Umbilical cord (tissue), 2 donors: ENCODE results near the gene ARMC6. TPM values are rescaled to one million over a fixed set of nuclear protein-coding genes. Genes with fewer than 3 reads are reported as not detected.
"Not testable (repeated sequence)": the region's sequence is repeated elsewhere in the genome, so short reads cannot be mapped to it uniquely, and the experiment has no call there.

Experiments used
- DNase-seq: peaks from one replicate; pipeline ENCODE4 v3.0.0-alpha.2; 2015; ENCODE audit warnings: low spot score
- total RNA-seq: library from RNA; depleted of rRNA; stranded (reverse); fragments of >200 nt; gene quantifications from one replicate; pipeline ENCODE4 v1.2.3, GENCODE V29; 2014; ENCODE audit warnings: low replicate concordance; ENCODE audit not compliant: insufficient read depth

ARMC6 gene
- total RNA-seq, 1 donor from 2014 or later = 19.3 TPM

DNA sequence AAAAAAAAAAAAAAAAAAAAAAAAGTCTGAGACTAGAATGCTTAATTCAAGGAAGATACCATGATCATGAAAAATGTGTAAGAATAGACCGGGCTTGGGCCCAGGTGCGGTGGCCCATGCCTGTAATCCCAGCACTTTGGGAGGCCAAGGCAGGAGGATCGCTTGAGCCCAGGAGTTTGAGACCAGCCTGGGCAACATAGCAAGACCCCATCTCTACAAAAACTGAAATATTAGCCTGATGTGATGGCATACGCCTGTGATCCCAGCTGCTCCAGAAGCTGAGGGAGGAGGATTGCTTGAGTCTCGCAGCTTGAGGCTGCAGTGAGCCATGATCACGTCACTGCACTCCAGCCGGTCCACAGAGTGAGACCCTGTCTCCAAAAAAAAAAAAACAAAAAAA, 73.5 kb downstream of the ARMC6 start:
- DNase-seq = not testable (repeated sequence)

DNA sequence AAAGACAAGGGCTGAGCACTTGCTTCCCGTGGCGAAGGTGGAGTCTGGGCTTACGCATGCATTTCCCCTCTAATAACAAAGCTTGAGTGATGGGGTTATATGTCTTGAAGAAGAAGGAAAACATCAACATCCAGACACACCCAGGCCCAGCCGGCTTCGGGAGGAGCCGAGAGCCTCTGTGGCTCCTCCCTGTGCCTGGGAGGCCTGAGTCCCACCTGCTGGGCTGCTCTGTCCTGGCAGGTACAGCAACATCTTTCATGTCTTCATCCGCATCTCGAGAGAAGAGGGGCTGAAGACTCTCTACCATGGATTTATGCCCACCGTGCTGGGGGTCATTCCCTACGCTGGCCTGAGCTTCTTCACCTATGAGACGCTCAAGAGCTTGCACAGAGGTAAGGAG, 74.3 kb downstream of the ARMC6 start:
- no peak for DNase-seq

Other genes with a start within 250 kb of the ARMC6 start
- gene COMP, start 242.3 kb upstream of the ARMC6 start, total RNA-seq = 162 TPM
- 47.7 TPM for gene UPF1, start 201.6 kb upstream of the ARMC6 start, total RNA-seq
- not detected for gene CERS1, start 137.4 kb upstream of the ARMC6 start, total RNA-seq
- 77.0 TPM for gene COPE, start 114.2 kb upstream of the ARMC6 start, total RNA-seq
- 39.5 TPM for gene DDX49, start 113.9 kb upstream of the ARMC6 start, total RNA-seq
- gene HOMER3, start 92.4 kb upstream of the ARMC6 start, total RNA-seq = 31.3 TPM
- 32.7 TPM for gene SUGP2, start 86 bp upstream of the ARMC6 start, total RNA-seq
- gene SLC25A42, start 30.4 kb downstream of the ARMC6 start, total RNA-seq = 13.2 TPM
- 6.7 TPM for gene TMEM161A, start 104.9 kb downstream of the ARMC6 start, total RNA-seq
- 0.72 TPM for gene MEF2B, start 136.7 kb downstream of the ARMC6 start, total RNA-seq
- 15.4 TPM for gene BORCS8, start 158.5 kb downstream of the ARMC6 start, total RNA-seq
- gene RFXANK, start 158.7 kb downstream of the ARMC6 start, total RNA-seq = 42.9 TPM
- gene NR2C2AP, start 169.8 kb downstream of the ARMC6 start, total RNA-seq = 4.8 TPM
- 0.72 TPM for gene NCAN, start 178.4 kb downstream of the ARMC6 start, total RNA-seq
- gene TM6SF2, start 239.7 kb downstream of the ARMC6 start, total RNA-seq = 10.8 TPM